Activated CD4-positive, alpha-beta T cell treated with anti-CD3 and anti-CD28 coated beads, Interleukin-2, amount 50 U/mL, for 24 hours (primary cell): ENCODE measurements around the gene JTB.

ENCODE experiments used
- DNase-seq, 2 donors: peaks; one replicate each; pipeline ENCODE4 v3.0.0-alpha.2; 2020; ENCODE audit warnings: low read depth in 1 of 2, low spot score in 1 of 2

JTB gene

DNA sequence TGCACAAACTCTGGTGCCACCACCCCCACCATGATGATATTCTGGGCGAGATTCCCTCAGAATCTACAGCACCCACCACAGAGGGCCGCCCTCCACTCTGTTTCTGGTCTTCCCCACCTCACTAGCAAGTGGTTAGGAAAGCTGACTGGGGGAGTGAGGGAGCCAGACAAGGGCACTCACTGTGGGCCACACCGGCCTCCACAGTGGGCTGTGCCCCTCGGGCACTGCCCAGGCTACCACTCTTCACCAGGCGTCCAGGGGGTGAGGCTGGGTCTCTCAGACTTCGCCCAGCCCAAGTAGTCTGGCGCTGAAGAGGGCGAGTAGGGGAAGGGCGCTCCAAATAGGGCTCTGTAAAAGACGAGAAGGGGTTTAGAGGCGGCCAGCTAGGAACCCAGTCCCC lies 43.5 kb downstream of the JTB start:
- no peak for DNase-seq

GRCh38 chr1:153933430-153933829 lies 44.0 kb downstream of the JTB start:
- DNase-seq = no peak

DNA sequence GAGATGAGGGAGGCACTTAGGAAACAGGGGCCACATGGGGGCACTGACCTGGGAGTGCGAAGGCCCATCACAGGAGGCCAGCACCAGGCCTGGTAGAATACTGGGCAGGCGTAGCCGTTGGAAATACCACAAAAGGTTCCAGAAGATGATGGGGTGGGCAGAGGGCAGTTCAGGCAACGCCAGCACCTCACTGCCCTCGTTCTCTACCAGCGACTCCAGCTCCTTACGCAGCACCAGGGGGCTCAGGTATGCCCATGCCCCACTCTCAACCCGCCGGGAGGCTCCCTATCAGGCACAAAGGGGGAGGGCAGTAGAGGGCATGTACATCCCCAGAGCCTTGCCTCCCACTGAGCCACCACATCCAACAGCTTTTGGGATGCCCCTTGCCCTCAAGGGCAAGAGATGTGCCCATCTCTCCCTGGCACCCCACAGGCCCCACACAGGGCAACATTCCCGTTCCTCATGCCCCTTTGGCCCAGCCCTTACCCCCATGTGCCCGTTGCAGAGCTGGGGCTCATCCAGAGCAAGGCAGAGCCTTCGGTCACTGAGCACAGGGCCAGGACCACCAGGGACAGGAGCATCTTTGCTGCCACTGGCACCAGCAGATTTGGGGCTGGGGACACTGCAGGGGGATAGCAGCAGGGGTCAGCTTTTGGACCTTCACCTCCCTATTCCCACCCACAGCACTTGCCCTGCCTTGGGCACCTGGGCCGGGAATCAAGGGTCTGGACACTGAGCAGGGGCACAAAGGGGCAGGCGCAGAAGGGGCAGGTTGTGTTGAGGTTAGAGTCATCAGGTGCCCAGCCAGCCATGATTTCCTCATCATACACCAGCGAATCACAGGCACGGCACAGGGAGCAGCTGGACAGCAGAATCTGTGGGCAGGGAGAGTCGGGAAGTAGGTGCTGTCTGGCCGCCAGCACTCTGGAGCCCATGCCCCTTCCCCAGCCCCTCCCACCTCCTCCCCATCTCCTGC lies 45.0 kb downstream of the JTB start:
- no peak for DNase-seq

DNA sequence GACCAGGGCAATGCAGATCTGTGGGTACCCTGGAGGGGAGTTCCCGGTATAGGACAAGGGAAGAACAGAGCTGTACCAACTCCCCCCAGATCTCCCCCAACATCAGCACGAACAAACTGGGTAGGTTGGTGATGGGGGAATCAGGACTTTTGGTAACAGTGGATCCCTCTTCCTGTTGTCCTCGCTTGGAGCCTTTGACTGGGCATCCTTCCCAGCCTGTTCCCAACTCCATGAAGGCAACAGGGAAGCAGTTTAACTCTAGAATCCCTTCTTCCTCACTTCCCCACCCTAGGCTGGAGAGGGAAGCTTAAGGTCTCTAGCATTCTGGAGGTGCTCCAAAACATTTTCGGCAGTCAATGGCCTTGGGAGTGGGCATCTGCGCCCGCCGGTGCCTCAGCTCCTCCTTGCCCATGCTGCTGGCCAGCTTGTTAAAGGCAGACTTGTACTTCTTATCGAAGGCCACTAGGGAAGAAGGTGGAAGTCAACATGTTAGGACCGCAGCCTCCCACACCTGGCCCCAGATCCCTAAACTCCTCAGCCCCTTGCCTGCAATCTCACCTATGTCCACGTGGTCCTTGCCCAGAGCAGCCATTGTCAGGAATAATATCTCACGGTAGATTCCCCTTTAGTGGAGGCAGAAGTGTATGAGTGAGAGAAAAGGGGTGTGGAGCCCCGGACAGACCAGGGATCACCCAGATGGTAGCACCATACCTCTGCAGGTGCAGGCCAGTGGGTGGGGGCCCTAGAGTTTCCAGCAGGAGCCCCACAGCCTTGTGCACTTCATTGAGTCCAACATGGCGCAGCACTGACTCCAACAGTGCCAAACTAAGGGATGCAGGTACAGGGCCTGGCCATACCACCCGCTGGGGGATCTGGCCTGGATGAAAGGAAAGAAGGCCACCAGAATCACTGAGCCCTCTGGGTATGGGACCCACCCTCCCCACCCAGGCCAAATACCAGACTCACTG lies 47.2 kb downstream of the JTB start:
- no peak for DNase-seq

GRCh38 chr1:153929426-153929825 lies 48.0 kb downstream of the JTB start:
- DNase-seq = no peak

GRCh38 chr1:153928791-153929341 lies 48.6 kb downstream of the JTB start:
- DNase-seq = no peak

GRCh38 chr1:153928245-153928644 lies 49.2 kb downstream of the JTB start:
- DNase-seq = no peak

GRCh38 chr1:153926405-153926804 lies 51.1 kb downstream of the JTB start:
- no peak for DNase-seq
